Spinal cord (tissue), 10 donors: Measurements from ENCODE around the gene SIGLEC11. TPM values are rescaled to one million over a fixed set of nuclear protein-coding genes. Genes with fewer than 3 reads are reported as not detected.

Source experiments
- DNase-seq, 6 donors: peaks; one replicate each; pipeline versions ENCODE4 v3.0.0 to v3.0.0-alpha.2; 2013 to 2015; ENCODE audit warnings: low spot score in 6 of 6, low read depth in 4 of 6
- H3K27ac ChIP-seq: one replicate; pipeline ENCODE4 v1.5.1; 2013; ENCODE audit warnings: low read depth, low read length, control low read depth
- H3K27me3 ChIP-seq: one replicate; pipeline ENCODE4 v1.6.1; 2013; ENCODE audit warnings: low read length; ENCODE audit not compliant: control insufficient read depth, insufficient read depth
- H3K36me3 ChIP-seq: one replicate; pipeline ENCODE4 v1.6.1; 2013; ENCODE audit warnings: low read length; ENCODE audit not compliant: control insufficient read depth, insufficient read depth
- H3K4me1 ChIP-seq: one replicate; pipeline ENCODE4 v1.6.1; 2013; ENCODE audit warnings: low read length; ENCODE audit not compliant: control insufficient read depth, insufficient read depth
- H3K4me3 ChIP-seq: one replicate; pipeline ENCODE4 v1.5.1; 2013; ENCODE audit warnings: low read depth, low read length, control low read depth
- H3K9me3 ChIP-seq: one replicate; pipeline ENCODE4 v1.6.1; 2013; ENCODE audit warnings: low read length; ENCODE audit not compliant: control insufficient read depth, insufficient read depth
- WGBS: methylation state at CpG from one replicate; pipeline ENCODE4 v1.1.5; 2013; ENCODE audit warnings: missing lambda C conversion rate; ENCODE audit not compliant: insufficient coverage; 5-methylcytosine and 5-hydroxymethylcytosine counted together
- polyA plus RNA-seq, 2 donors: library from polyadenylated mRNA; unstranded; fragments of 120-200 nt; gene quantifications; one replicate each; pipeline ENCODE4 v1.2.1, GENCODE V29; 2013; ENCODE audit not compliant: insufficient read length in 2 of 2
- total RNA-seq, 2 donors: library from RNA; depleted of rRNA in 1 of 2; stranded (reverse); fragments of 120-200 nt in 1 of 2; fragments of >200 nt in 1 of 2; gene quantifications; one replicate each; pipeline versions ENCODE4 v1.2.3 to v1.2.4, GENCODE V29; 2013 to 2014
- donor health status: healthy.

Gene SIGLEC11
- total and polyA plus RNA-seq, 4 donors = 0.52 to 1.7 (median 0.86) TPM

DNA sequence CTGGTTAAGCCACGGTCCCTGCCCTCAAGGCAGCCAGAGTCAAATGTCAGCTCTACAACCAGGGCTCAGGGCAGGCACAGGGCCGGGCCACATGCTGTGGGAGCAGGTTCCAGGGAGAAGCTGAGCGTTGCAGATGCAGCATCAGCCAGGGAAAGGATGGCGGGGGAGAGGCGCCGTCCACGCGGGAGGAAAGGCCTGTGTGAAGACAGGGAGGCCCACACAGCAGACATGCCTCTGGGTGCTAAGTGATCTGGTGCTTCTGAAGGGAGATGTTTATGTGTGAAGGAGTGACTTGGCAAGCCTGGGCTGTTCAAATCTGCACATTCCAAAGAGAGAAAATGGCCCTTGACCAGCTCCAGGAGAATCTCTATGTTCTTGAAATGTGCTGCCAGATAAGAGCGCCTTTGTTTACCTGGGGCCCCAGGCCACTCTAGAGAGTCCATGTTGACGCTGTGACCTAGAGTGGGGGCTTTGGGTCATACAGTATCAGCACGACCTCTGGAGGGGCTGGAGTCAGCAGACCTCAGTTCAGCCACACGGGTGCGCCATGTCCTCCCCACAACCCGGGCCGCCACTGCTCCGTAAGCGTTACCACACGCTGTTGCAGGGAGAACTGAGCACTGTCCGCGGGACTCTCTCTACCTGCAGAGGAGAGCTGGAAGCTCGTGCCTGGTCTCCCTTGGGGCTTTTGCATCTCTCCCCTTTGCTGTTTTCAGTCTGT, 47.8 kb downstream of the SIGLEC11 start:
- peaks cover 9% of the 10 kb centered on the region for H3K4me1 ChIP-seq
- no peak overlapping the region for H3K27ac ChIP-seq
- peaks cover 87% of the 10 kb centered on the region for H3K36me3 ChIP-seq
- DNase-seq = no peak
- H3K9me3 ChIP-seq = no peaks in the 10 kb centered on the region
- H3K4me3 ChIP-seq = no peak overlapping the region
- H3K27me3 ChIP-seq = no peaks in the 10 kb centered on the region
- whole genome bisulfite sequencing = 92% methylated on average over 21 of the region's 21 CpGs

DNA sequence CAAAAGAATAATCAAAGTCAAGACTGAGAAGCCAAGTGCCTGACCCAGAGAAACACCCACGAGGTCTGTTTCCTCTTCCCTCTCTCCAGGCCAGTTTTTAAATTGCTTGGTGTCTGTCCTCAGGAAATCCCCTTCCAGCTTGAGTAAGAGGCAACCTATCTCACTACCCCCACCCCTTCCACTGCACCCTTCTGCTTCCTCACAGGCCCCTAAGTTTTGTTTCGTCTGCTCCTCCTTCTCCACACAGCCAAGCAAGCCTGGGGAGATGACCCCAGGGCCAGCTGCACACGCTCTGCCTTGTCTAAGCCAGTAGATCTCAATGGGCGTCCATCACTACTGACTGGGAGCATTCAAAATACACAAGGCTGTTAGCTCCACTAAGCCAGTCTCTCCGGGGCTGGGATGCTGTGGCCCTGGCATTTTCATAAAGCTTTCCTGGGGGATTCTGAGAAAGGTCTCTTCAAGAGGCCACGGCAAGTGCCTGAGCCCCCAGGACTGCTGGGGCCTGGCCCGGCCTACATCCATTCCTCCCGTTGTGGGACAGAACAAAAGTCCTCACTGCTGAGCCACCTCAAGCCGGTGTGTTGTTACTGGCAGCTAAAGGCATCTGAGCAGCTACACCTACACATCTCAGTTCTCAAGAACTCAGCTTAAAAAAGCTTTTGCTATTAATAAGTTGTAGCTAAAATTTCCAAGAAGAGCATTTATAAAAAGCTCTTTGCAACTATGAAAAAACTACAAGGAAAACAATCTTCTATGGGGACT, 49.4 kb downstream of the SIGLEC11 start:
- Histone ChIP-seq H3K9me3 (no peaks in the 10 kb centered on the region), H3K36me3 (peaks cover 86% of the 10 kb centered on the region), H3K27ac (no peak overlapping the region), H3K27me3 (no peaks in the 10 kb centered on the region), H3K4me3 (no peak overlapping the region), H3K4me1 (peaks cover 9% of the 10 kb centered on the region)
- no peak for DNase-seq
- WGBS = 61% methylated on average over 6 of the region's 9 CpGs

DNA sequence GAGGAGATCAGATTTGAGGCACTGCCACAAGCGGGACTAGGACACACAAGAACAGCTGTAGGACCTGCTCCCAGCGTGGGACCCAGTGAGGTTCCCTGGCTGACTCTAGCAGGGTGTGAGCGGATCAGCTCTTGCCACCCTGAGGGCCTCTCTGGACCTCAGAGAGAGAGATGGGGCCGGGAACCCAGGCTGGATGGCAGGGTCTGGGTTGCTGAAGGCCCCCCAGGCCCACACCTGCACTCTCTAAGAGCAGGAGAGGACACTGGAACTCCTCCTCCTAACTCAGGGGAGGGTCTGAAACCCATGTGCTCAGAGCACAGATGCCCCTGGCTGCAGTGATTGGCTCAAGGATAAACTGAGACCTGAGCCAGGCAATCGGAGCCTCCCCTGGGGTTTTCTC, 50.8 kb downstream of the SIGLEC11 start:
- H3K36me3 ChIP-seq = peaks cover 81% of the 10 kb centered on the region
- no peaks in the 10 kb centered on the region for H3K9me3 ChIP-seq
- 85% methylated on average over 5 of the region's 5 CpGs for WGBS
- no peaks in the 10 kb centered on the region for H3K27me3 ChIP-seq
- no peak for DNase-seq
- H3K4me3 ChIP-seq = no peak overlapping the region
- H3K4me1 ChIP-seq = peaks cover 9% of the 10 kb centered on the region
- no peak overlapping the region for H3K27ac ChIP-seq

DNA sequence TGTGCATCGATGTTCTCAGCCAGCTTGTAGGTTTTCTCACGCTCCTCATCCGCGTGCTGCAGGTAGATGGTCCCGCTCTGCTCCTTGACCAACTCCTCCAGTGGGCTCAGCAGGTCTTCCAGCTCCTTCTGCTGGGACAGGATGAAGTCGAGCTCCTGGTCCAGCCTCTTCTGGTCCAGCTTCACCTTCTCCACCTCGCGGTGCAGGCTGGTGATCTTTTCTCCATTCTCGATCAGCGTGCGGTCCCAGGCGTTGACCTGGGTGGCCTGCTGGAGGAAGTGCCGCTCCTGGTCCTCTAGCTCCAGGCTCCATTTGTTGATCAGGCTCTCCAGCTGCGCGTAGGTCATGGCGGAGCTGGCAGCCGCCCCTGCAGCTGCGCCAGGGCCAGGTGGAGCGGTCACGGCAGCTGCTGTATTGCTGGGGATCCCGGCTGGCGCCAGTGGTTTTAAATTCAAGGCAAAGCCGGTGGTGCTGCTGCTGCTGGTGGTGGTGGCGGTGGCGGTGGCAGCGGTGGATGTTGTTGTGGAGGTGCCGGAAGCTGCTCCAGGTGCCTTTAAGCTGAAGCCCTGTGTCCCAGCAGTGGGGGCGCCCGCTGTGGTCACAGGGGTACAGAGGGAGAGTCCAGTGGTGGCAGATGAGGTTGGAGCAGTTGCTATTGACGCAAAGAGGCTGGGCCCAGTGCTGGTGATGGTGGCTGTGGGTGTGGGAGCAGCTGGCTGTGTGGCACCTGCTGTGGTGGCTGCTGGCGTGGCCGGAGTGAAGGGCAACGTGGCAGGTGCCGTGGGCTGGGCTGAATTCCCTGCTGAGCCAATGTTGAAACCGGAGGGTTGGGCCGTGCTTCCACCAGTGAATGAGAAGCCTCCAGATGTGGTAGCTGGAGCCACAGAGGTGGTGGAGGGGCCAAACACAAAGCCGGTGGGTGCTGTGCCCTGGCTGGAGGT, 52.2 kb downstream of the SIGLEC11 start:
- Histone ChIP-seq H3K9me3 (no peaks in the 10 kb centered on the region), H3K27ac (no peak overlapping the region), H3K4me1 (peaks cover 9% of the 10 kb centered on the region), H3K27me3 (no peaks in the 10 kb centered on the region), H3K4me3 (no peak overlapping the region), H3K36me3 (peaks cover 69% of the 10 kb centered on the region)
- 95% methylated on average over 37 of the region's 37 CpGs for WGBS
- DNase-seq = no peak

DNA sequence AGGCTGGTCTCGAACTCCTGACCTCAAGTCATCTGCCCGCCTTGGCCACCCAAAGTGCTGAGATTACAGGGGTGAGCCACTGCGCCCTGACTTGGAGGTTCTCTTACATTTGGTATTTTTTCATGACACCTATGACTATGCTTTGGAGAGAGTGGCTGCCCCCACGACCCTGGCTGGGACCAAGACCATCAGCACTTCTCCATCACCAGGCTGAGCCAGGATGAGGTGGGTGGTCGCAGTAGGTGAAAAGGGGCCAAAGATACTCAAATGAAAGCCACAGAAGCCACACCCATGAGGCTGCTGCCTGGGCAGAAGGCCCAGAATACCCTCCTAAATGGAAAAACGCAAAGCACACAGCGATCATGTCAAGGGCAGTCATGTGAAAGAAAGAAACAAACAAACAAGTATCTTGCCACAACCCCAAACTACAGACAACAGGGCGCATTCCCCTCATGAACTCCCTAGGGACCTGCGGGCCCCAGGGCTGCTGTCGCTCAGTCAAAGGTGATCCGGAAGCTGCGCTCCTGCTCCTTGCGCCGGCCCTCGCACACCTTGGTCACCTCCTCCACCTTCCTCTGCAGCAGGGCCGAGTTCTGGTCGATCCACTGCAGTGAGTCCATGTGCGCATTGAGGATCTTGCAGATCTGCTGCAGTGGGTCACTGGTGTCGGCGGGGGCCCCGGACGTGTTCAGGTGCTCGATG, 53.1 kb downstream of the SIGLEC11 start:
- Histone ChIP-seq H3K9me3 (no peaks in the 10 kb centered on the region), H3K4me3 (no peak overlapping the region), H3K4me1 (peaks cover 9% of the 10 kb centered on the region), H3K27ac (no peak overlapping the region), H3K27me3 (no peaks in the 10 kb centered on the region), H3K36me3 (peaks cover 61% of the 10 kb centered on the region)
- no peak for DNase-seq
- 96% methylated on average over 19 of the region's 23 CpGs for WGBS

DNA sequence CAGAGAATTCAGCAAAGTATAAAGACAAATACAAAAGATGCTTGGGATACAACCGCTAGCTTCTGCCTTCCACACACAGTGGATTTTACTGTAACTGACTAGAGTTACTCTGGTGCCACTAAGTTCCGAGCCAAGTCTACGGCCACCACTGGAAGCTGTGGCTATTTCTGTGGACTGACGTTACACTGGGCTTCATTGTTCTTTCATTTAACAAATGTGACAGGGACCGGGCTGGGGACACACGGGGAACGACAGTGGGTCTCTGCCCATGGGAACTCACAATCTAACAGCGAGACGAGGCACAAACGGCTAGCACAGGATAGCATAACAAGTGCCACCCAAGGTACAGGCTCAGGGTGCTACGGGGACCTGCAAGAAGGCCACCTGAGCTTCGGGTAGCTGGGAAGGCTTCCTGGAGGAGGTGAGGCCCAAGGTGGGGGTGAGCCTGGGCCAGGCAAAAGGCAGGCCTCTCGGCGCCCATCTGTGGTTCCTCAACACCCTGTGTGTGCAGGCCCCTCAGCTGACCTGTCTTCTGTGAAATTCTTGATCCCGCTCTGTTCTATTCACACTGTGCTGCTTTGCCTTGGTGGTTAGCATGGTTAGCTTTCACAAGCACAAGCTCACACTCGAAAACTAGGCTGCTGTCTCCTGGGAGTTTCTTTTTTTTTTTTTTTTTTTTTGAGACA, 54.0 kb downstream of the SIGLEC11 start:
- peaks cover 53% of the 10 kb centered on the region for H3K36me3 ChIP-seq
- H3K27me3 ChIP-seq = no peaks in the 10 kb centered on the region
- WGBS = 71% methylated on average over 12 of the region's 16 CpGs
- no peak overlapping the region for H3K27ac ChIP-seq
- no peaks in the 10 kb centered on the region for H3K9me3 ChIP-seq
- DNase-seq = no peak
- no peak overlapping the region for H3K4me3 ChIP-seq
- peaks cover 9% of the 10 kb centered on the region for H3K4me1 ChIP-seq

DNA sequence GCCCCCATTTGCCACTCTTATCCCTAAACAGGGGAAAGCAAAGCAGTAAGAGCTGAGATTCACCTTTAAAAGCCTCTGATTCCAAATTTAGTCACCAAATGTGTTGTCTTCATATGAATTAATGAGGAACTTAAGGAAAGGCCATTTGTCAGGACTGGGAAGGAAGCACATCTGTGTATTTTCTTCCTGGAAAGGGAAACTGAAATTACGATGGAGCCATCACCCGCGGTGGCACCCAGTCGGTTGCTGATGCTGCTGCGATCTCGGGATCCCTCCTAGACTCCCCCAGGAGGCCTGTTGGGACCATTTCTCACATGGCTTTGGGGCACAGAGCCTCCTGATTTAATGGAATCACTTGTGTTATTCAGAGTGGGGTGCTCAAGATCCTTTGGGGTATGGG, 56.8 kb downstream of the SIGLEC11 start:
- Histone ChIP-seq H3K9me3 (no peaks in the 10 kb centered on the region), H3K4me1 (no peaks in the 10 kb centered on the region), H3K27ac (no peak overlapping the region), H3K4me3 (no peak overlapping the region), H3K36me3 (peaks cover 30% of the 10 kb centered on the region), H3K27me3 (no peaks in the 10 kb centered on the region)
- no peak for DNase-seq
- WGBS = no CpG with 5 or more reads among the region's 6 CpGs
